Liver (tissue), 9 donors: ENCODE measurements around the gene AGTPBP1. TPM values are rescaled to one million over a fixed set of nuclear protein-coding genes. Genes with fewer than 3 reads are reported as not detected.

Experiments used
- DNase-seq: peaks from one replicate; pipeline ENCODE4 v3.0.0-alpha.2; 2017; ENCODE audit warnings: low spot score
- H3K27ac ChIP-seq, 2 donors: one replicate each; pipeline ENCODE4 v1.7.0; 2013; ENCODE audit warnings: inconsistent platforms in 2 of 2, low read length in 2 of 2, control low read depth in 1 of 2, low read depth in 1 of 2, mild to moderate bottlenecking in 1 of 2
- H3K27me3 ChIP-seq, 4 donors: one replicate each; pipeline versions ENCODE4 v1.6.1 to v1.7.0; 2013; ENCODE audit warnings: low read length in 3 of 4, inconsistent platforms in 1 of 4, mild to moderate bottlenecking in 1 of 4, moderate library complexity in 1 of 4; ENCODE audit not compliant: control insufficient read depth in 4 of 4, insufficient read depth in 4 of 4
- H3K36me3 ChIP-seq, 4 donors: one replicate each; pipeline versions ENCODE4 v1.6.1 to v1.7.0; 2013; ENCODE audit warnings: low read length in 3 of 4, mild to moderate bottlenecking in 3 of 4, low read depth in 1 of 4, moderate library complexity in 1 of 4; ENCODE audit not compliant: control insufficient read depth in 4 of 4, insufficient read depth in 3 of 4
- H3K4me1 ChIP-seq, 4 donors: one replicate each; pipeline versions ENCODE4 v1.6.1 to v1.7.0; 2013; ENCODE audit warnings: low read length in 3 of 4, mild to moderate bottlenecking in 3 of 4, moderate library complexity in 1 of 4; ENCODE audit not compliant: control insufficient read depth in 4 of 4, insufficient read depth in 4 of 4
- H3K4me3 ChIP-seq, 3 donors: one replicate each; pipeline versions ENCODE4 v1.6.1 to v1.7.0; 2013; ENCODE audit warnings: low read length in 3 of 3, control low read depth in 1 of 3, low read depth in 1 of 3, mild to moderate bottlenecking in 1 of 3
- H3K9ac ChIP-seq, 2 donors: one replicate each; pipeline ENCODE4 v1.7.0; 2013; ENCODE audit warnings: low read length in 2 of 2, mild to moderate bottlenecking in 2 of 2, moderate library complexity in 2 of 2, control low read depth in 1 of 2, low read depth in 1 of 2
- H3K9me3 ChIP-seq, 4 donors: one replicate each; pipeline versions ENCODE4 v1.6.1 to v1.7.0; 2013; ENCODE audit warnings: low read length in 3 of 4; ENCODE audit not compliant: control insufficient read depth in 4 of 4
- ATF3 ChIP-seq: IDR thresholded peaks from 2 replicates; pipeline ENCODE4 v1.6.1; 2016; ENCODE audit warnings: antibody characterized with exemption
- CTCF ChIP-seq: fragments of 150-350 bp; IDR thresholded peaks from 2 replicates; pipeline ENCODE4 v1.5.1; 2017; ENCODE audit warnings: improper control_type of control experiment, low read depth, low read length; ENCODE audit not compliant: missing input control
- EGR1 ChIP-seq, 2 donors: IDR thresholded peaks; 2 replicates each; pipeline ENCODE4 v1.6.1; 2016 to 2018; ENCODE audit warnings: antibody characterized with exemption in 2 of 2, low read depth in 2 of 2
- FOXA1 ChIP-seq: IDR thresholded peaks from 2 replicates; pipeline ENCODE4 v1.6.1; 2016; ENCODE audit warnings: antibody characterized with exemption
- GABPA ChIP-seq, 2 donors: IDR thresholded peaks in 1 of 2; conservative IDR thresholded peaks in 1 of 2; 2 replicates each; pipeline ENCODE4 v1.6.1; 2016; ENCODE audit warnings: antibody characterized with exemption in 2 of 2, mild to moderate bottlenecking in 1 of 2, moderate library complexity in 1 of 2
- HNF4A ChIP-seq, 2 donors: conservative IDR thresholded peaks; 2 replicates each; pipeline ENCODE4 v1.6.1; 2016; ENCODE audit warnings: antibody characterized with exemption in 2 of 2, mild to moderate bottlenecking in 2 of 2
- HNF4G ChIP-seq: IDR thresholded peaks from 2 replicates; pipeline ENCODE4 v1.6.1; 2016; ENCODE audit warnings: antibody characterized with exemption
- JUND ChIP-seq, 2 donors: IDR thresholded peaks; 2 replicates each; pipeline ENCODE4 v1.6.1; 2016; ENCODE audit warnings: antibody characterized with exemption in 2 of 2
- MAX ChIP-seq: IDR thresholded peaks from 2 replicates; pipeline ENCODE4 v1.6.1; 2016; ENCODE audit warnings: antibody characterized with exemption
- RAD21 ChIP-seq, 2 donors: IDR thresholded peaks; 2 replicates each; pipeline ENCODE4 v1.6.1; 2016; ENCODE audit warnings: antibody characterized with exemption in 2 of 2, mild to moderate bottlenecking in 2 of 2
- REST ChIP-seq: IDR thresholded peaks from 2 replicates; pipeline ENCODE4 v1.6.1; 2016; ENCODE audit warnings: antibody characterized with exemption, mild to moderate bottlenecking
- RXRA ChIP-seq, 2 donors: IDR thresholded peaks; 2 replicates each; pipeline ENCODE4 v1.6.1; 2017 to 2018; ENCODE audit warnings: antibody characterized with exemption in 2 of 2, mild to moderate bottlenecking in 1 of 2
- TAF1 ChIP-seq: conservative IDR thresholded peaks from 2 replicates; pipeline ENCODE4 v1.6.1; 2016; ENCODE audit warnings: antibody characterized with exemption, mild to moderate bottlenecking
- YY1 ChIP-seq: IDR thresholded peaks from 2 replicates; pipeline ENCODE4 v1.6.1; 2016; ENCODE audit warnings: antibody characterized with exemption, mild to moderate bottlenecking
- ZBTB33 ChIP-seq: IDR thresholded peaks from 2 replicates; pipeline ENCODE4 v1.6.1; 2016; ENCODE audit warnings: antibody characterized with exemption
- WGBS: extraction: QIAGEN DNeasy Blood & Tissue Kit; methylation state at CpG from one replicate; pipeline ENCODE4 v1.1.7; 2013; 5-methylcytosine and 5-hydroxymethylcytosine counted together
- polyA plus RNA-seq, 2 donors: library from polyadenylated mRNA; stranded (reverse) in 1 of 2; unstranded in 1 of 2; fragments of 200-250 nt in 1 of 2; fragments of >200 nt in 1 of 2; fragmentation: Nextera tagmentation in 1 of 2; extraction: Ambion mirVana in 1 of 2; gene quantifications; one replicate each; pipeline versions ENCODE4 v1.2.1 to v1.2.3, GENCODE V29; 2013 to 2015
- total RNA-seq, 2 donors: library from RNA; depleted of rRNA; stranded (reverse); fragments of >200 nt; gene quantifications; one replicate each; pipeline ENCODE4 v1.2.3, GENCODE V29; 2014
- donor health status: healthy.
- donor health status: healthy.
- donor health status: healthy.
- donor health status: healthy.
- donor health status: healthy.

The AGTPBP1 gene
- total and polyA plus RNA-seq, 4 donors: 2.1 to 14.4 (median 5.7) TPM

- Histone ChIP-seq H3K9ac (no peak overlapping the region), H3K36me3 (no peaks in the 10 kb centered on the region), H3K27me3 (peaks cover 0 to 2% (median under 1%) of the 10 kb centered on the region in 4 donors), H3K9me3 (peaks cover 0 to 5% (median 0%) of the 10 kb centered on the region in 4 donors), H3K27ac (no peak overlapping the region), H3K4me3 (no peak overlapping the region), H3K4me1 (peaks cover 0 to 5% (median 2%) of the 10 kb centered on the region in 4 donors)
- DNase-seq: no peak
- WGBS: 63% methylated on average over 2 of the region's 2 CpGs
- no peak for TF ChIP-seq EGR1 (IDR thresholded peaks at IDR 0.05; ENCODE audit: low read depth in 2 of 2)
- no peak for TF ChIP-seq ZBTB33
Observed at GRCh38 chr9:85524531-85524930, 217.2 kb downstream of the AGTPBP1 start.

- Histone ChIP-seq H3K4me1 (peaks cover 0 to 4% (median under 1%) of the 10 kb centered on the region in 4 donors), H3K27me3 (peaks cover 0 to 2% (median under 1%) of the 10 kb centered on the region in 4 donors), H3K9me3 (peaks cover 0 to 5% (median 0%) of the 10 kb centered on the region in 4 donors), H3K9ac (no peak overlapping the region), H3K36me3 (no peaks in the 10 kb centered on the region), H3K4me3 (peak overlapping the region in 1 of 3 donors; percentile 31), H3K27ac (no peak overlapping the region)
- TF ChIP-seq HNF4A (conservative IDR thresholded peaks at IDR 0.05) (no peak), EGR1 (IDR thresholded peaks at IDR 0.05; ENCODE audit: low read depth in 2 of 2) (no peak), JUND (IDR thresholded peaks at IDR 0.05) (no peak), RXRA (IDR thresholded peaks at IDR 0.05) (no peak), ATF3 (no peak), HNF4G (no peak), TAF1 (no peak), GABPA (IDR thresholded peaks at IDR 0.05 in 1 of 2, conservative IDR thresholded peaks at IDR 0.05 in 1 of 2) (no peak), CTCF (no peak), REST (no peak), ZBTB33 (no peak), RAD21 (IDR thresholded peaks at IDR 0.05) (no peak), FOXA1 (no peak), MAX (no peak), YY1 (no peak)
- no peak for DNase-seq
- 48% methylated on average over 9 of the region's 9 CpGs for WGBS
Observed at GRCh38 chr9:85523202-85523601, 218.6 kb downstream of the AGTPBP1 start.
